ENCODE measurements around the gene HOXA9. TPM values are rescaled to one million over a fixed set of nuclear protein-coding genes. Genes with fewer than 3 reads are reported as not detected.

The HOXA9 gene
- polyA plus RNA-seq (2013, experiment 1 of 2; ENCODE audit: insufficient read length) = not detected
- not detected for polyA plus RNA-seq (2013, experiment 2 of 2; ENCODE audit: insufficient read length)

DNA sequence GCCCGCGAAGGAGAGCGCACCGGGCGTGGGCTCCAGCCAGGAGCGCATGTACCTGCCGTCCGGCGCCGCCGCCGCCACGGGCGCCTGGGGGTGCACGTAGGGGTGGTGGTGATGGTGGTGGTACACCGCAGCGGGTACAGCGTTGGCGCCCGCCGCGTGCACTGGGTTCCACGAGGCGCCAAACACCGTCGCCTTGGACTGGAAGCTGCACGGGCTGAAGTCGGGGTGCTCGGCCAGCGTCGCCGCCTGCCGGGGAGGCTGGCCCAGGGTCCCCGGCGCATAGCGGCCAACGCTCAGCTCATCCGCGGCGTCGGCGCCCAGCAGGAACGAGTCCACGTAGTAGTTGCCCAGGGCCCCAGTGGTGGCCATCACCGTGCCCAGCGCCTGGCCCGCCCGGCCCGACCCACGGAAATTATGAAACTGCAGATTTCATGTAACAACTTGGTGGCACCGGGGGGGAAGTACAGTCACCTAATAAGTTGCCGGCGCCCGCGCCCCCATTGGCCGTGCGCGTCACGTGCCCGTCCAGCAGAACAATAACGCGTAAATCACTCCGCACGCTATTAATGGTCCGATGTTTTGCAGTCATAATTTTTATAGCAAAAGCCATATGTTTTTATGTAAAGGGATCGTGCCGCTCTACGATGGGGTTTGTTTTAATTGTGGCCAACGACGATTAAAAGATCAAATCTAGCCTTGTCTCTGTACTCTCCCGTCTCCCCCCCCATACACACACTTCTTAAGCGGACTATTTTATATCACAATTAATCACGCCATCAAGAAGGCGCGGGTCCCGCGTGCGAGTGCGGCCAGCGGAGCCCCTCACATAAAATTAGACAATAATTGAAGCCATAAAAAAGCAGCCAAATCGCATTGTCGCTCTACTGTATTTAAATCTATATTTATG, at the start of gene HOXA9:
Gene HOXA9 (minus strand): TSS at position 449 of the 907 bp plus-strand sequence. CDS start 80 bp downstream, at position 369.
- DNase-seq = no peak

DNA sequence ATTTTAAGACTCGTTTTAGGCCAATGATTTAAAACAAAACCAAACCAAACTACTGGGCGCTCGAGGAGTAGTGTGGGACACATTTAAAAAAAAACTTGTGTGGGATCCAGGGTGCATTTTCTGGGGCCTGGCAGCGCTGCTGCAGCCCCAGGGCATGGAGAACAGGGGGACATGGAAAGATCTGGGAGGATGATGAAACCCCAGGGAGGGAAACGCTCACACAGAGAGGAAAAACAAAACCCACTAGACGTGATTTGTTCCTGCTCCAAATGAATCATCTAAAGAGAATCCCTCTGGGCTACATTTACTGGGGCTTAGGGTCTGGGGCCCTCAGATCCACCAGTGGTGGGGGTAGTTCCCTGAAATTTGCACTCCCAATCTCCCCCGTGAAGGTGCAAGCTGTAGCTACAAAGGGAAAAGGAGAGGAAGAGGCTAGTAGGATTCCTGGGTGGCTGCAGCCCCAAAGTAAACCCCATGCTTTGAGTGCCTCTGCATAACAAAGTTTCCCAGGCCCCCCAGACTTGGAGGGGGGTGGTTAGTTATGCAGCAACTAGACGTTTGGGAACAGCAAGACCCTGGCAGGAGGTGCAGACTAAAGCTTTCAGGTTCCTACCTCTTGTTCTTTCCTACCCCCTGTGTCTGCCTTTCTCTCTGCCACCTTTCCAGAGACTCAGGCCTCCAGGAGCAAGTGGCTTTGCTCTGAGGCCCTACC, 49.1 kb upstream of the HOXA9 start:
- DNase-seq = no peak

DNA sequence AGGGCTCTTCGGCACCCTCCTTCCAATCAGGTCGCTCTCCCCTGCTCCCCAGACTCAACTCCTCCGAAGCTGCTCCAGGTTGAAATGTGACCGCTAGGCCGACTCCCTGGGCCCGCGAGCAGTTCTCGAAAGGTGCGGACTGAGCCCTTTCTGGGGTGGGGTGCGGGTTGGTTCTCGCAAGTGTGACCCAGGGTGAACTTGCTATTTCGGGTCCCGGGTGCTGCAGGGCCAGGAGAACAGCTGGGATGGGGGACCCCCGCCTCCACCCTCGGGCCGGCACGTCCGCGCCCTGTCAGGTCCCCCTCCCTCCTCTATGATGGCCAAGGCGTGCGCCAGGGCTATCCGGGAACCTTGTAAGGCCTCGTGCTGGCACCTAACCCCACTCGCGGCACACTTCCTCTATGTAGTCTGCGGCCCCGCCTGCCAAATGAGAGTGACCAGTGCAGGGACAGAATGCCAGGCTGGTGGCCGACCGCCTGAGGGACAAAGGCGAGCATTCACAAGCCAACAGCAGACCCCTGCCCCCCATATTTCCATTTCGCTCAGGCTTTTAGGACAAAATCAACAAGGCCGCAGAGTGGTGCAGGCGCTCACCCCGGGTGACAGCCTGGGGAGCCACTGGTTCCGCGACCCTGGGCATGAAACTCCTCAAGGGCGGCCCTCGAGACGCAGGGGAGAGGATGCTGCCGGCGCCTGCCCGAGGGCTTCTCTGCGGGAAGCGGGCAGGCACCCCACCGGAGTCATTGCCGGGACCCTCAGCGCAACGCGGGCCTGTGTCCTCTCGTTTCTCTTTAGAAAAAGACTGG, 48.3 kb upstream of the HOXA9 start:
- no peak for DNase-seq

DNA sequence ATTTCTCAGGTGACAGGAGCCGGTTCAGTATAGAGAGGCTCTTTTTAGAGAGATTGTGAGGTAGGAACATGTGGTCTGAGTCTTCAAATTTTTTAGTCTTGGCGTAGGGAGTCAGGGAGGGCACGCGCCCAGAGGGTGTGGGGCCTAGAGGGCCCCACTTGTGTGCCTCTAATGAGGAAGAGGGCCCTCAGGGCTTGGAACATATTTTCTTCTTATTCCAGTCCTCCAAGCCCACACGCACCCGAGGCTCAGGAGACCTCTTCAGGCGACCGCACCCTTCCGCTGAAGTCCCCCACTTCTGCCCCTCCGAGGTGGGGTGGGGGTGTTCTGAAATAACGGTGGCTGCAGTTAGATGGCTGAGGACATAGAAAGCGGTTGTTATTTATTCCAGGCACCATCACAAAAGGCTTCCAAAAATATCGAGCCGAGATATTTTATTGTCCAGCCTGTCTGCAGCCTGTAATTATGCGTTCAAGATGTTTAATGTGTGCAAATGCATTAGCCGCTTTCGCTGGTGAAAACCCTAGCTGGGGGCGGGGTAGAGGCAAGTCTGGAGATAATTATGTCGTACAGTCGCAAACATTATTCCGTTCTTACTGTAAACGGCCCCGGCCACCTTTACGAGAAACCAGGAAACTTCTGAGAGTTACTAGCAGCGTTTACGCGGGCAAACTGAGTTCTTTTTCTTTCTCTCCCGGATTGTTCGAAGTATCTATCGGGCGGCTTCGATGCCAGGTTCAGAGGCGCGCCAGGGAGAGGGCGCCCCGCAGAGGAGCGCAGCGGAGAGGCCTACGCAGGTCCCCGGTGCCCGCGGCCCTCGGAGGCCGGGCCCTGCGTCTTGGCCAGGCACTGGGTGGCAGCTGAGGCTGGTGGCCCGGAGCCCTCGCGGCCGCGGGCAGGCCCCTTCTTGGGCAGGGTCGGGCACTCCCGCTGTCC, 47.4 kb upstream of the HOXA9 start:
- DNase-seq = no peak

DNA sequence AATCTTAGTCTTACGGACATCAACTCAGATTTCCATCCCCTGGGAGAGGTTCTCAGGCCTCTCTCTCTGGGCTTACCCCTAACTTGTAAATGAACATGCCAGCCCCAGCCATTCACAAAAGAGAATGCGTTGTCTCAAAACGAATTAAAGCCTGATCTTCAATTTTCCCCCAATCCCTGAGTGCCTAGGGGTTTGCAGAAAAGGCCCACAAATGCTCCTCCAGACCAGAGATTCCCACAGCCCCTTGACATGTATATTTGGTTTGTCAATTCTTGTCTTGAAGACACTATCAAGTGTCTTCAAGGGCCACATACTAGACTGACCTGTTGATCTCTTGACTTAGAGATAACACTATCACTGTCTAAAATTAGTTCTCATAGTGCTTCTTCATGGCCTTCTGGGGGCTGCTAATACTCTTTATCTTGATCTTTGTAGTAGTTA, 46.4 kb upstream of the HOXA9 start:
- no peak for DNase-seq

DNA sequence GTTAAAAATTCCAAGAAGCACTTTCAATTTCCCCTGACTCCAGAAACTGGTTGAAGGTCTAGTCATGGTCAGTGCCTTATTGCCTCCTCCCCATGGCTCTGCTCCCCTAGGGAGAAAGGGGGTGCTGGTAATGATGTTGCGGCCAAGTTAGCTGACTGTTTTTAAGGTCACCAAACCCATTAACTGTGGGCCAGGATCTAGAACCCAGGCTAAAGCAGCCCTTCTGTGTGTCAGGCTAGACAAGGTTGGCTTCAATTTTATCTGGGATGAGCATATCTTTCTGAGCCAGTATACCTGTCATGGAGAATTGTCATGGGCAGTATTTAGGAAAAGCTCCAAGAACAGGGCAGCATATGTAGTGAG, 45.7 kb upstream of the HOXA9 start:
- DNase-seq = no peak

DNA sequence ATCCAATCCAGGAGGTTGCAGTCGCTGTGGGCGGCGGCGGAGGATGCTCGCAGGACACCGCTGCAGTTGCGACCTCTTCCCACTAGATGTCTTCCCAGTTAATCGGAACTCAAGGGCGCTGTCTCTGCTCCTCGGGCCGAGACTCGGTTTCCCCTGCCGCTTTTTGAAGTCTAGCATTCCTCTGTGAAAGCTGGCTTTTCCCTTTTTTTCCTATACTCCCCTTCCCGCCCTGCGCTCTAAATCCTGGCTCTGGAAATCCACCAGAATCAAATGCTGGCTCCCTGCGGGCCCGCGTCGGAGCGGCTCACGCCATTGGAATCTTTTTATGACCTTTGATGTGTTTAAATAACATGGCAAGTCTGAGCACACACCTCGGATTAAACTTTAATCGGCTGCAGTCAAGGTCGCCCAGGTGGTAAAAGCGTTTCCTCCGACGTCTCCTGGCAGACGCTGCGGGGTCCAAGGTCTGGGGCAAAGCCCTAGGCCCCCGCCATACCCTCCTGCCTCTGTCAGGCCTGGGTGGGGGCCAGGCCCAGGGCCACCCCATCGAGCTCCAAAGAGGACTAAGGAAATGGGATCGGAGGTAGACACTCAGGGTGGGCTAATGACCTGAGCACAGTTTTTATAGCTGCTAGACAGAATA, 45.2 kb upstream of the HOXA9 start:
- peak; percentile 29 for DNase-seq

DNA sequence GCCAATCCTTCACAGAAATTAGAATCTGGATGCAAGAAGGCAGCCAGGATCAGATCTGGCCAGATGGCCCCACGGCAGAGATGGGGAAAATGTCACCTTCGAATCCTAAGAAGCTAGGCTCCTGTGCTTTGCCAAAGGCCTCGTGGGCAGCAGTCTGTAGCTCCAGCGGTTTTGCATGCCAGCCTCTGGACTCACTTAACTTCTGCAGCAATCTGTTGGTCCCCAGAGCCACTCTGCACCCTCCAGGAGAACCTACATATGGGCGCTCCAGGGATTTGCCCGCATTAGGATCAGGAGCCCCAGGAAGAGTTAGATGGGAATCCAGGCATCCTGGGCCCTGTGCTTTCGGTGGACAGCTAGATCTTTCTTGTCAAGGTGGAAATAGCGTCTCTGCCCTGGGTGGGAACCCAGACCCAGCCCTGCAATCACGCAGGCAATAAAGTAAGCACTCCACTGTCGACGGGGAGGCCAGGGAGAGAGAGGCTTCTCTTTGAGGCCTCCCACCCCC, 44.6 kb upstream of the HOXA9 start:
- DNase-seq = no peak

DNA sequence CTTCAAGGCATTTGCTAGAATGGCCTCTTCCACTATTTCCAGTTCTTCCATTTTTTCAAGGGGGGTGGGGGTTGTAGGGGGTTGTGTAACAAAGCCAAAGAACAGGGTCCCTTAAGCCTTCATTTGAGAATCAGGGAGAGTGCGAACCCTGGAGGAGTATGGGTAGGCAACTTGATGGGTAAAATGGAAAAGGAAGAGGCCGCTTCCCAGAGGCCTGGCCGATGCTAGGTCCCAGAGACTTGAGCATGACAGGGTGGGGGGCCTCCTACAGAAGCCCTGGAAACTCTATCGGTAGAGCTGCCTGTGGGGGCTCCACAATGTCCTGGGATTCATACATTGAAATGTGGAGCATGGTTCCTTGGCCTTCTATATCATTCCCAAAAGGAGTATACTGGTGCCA, 43.7 kb upstream of the HOXA9 start:
- no peak for DNase-seq

DNA sequence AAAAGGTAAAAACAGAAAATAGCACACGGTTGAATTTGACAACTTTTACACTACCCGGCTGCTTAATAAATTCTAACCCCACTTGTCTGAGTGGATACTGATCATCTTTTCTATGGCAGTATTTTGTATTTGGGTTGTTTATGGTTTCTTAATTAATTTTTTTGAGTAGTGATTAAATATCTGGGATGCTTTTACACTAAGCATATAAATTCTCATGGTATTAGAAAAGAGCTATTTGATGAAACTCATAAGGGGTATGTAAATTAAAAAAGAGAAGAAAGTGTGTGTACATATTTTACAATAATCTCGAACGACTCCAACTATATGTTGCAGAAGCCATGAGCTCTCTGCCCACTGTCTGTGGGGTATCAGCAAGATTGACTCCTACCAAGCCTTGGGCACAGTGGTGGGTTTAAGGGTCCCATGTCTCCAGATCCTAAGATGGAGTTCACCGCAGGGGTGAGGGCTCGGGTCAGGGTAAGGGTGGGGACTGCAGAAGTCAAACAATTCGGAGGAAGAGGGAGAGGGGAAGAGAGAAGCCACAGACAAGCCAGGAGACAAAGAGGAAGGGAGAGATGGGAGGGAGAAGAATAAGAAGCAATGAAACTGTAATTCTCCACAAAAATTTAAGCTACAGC, 42.1 kb upstream of the HOXA9 start:
- DNase-seq = no peak

DNA sequence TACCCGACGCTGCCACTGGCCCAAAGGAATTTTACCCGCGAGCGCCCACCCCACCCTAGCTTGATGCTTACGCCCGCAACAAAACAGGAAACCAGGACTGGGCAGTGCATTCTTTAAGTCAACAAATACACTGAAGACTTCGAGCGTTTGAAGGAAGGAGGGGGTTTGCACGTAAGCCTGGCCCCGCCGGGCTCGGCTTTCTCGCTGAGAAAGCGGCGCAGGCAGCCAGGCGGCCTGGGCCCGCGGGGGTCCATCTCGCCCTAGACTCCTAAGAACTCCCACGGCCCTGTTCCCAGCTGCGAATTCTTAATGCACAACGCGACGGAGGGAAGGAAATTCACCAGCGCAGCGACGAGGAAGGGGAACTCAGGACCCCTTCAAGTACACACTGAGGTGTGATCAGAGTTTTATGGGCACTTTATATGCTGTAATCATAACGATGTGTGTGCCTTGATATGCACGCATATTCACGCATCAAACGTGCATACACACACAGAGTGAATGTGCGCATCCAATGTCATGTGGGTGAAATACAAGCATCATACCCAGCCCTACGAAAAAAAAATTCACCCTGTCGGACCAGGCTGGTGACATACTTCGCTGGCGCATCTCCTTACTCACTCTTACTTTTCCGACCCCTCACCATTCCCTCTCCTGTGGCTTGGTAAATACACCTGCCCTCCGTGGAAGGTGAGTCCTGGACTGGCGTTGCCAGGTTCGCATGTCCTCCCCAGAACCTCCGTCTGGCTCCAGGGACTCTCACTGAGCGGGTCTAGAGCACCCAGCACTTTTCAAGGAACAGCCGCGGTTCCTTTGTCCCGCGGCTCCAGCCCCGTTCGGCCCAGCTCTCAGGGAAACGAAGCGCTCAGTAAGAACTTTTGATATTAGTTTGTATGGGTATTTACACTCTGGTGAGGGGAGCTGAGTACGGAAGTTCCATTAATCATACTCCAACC, 40.3 kb upstream of the HOXA9 start:
- no peak for DNase-seq

DNA sequence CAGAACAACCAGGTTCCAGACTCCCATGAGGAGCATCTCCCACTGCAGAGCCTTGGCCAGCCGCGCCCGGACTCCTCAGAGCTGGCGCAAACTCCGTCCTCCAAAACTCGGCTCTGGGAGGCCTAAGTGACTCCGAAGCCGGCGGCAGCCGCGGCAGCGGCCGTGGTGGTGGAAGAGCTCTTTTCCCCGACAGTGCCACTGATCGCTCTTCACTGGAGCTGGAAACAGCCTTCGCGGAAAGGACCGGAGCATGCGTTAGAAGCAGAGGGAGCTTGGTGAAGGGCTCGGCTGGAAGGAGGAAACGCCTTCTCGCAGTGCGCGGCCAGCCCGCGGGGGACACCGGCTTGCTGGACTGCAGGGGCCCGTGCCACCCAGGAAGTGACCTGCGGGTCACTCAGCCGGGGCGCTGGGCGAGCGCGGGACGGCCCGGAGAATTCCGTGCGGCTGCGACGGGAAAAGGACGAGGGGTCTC, 39.5 kb upstream of the HOXA9 start:
- peak; percentile 18 for DNase-seq

DNA sequence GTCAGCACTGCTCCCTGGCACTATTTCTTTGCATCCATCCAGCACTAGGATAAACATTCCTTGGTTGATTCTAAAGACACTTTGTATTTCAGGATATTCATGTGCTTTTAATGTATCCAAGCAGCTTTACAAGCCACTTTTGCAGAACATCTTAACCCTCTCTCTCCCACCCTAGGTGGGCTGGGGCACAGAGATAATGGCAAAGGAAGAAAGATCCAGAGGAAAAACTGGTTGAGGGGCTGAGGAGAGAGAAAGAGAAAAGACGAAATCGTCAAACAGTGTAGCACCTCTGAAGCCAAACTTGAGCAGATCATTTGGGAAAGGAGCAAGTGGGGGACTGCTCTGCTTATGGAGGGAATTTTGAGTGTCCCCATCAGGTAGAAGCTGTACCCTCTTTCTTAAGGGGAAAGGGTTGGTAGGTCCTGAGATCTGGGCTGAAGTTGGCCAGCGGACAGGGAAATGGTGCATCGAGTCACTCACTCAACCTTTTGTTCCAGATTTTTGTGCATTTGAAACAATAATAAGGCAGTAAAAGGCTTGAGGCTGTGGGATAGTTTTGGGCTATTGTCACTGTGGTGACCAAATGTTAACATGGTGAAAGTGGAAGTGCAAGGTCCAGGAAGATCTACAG, 38.7 kb upstream of the HOXA9 start:
- no peak for DNase-seq

DNA sequence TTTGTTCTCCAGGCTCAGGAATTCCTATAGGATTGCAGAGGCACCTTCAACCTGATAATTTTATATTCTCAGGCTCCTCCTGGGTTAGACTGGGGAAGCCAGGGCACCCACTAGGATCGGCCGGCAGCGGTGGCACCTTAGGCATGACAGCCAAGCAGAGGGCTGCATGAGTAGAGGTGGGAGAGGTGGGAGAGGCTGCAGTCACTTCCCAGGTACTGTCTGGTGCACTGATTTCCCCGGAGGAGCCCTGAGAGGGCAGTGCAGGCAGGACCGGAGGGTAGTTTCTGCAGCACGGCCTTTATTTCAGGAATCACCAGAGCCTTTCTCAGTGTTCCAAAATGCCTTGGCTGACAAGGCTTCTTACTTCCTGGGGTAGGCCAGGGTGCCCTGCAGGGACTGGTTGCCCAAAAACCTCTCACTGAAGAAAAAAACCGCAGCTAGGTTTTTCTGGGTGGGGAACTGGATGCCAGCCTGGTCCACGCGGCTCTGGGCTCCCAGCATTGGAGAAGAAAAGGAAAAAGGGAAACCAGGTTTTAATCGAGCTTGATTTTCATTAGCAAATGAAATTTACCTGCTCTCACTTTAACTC, 38.1 kb upstream of the HOXA9 start:
- DNase-seq = no peak

DNA sequence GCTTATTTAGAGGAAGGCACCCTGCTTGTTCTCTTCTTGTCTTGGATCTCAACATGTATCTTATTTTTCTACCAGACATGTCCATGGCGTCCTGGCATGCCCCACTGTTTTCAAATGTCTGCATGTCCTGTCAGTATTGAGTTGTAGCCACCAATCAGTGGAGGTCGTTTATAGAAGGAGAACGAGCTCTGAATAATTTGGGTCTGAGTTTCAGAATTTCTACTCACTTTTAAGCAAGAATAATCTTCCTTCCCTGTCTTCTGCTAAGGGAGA, 37.5 kb upstream of the HOXA9 start:
- DNase-seq = no peak

DNA sequence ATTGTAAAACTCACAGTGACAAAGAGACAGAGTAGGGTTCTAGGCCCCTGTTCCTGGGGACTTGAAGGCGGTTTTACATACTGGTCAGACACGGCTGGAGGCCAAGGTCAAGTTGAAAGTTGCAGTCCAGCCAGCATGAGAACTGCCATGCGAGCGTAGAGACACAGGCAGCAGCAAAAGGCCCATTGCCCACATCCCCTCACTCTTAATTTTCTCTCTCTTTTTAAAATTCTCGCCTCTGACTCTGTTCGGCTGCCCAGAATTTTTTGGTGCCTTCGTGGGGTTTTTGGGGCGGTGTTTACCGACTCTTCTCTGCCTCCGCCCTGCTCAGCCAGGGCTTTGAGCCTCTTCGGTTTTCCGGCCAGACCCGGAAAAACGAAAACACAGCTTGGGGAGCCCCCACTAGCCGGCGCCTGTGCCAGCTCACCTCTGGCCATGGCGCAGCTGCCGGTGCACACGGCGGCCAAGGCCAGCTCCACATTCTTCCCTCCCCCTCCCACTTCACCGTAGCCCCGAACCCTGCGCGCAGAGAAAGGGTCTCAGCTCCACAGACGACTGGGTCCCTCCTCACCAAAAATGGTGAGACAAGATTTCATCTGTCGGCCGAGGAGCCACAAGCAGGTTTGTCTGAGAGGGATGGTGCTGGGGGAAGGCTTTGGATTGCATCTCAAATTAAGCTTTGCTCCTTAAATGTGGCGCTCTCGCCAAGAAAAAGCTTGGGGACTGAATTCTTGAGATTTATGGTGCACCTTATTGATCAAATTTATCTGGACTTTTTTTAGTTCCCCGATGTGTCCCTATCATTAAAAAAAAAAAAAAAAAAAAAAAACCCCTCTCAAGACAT, 36.9 kb upstream of the HOXA9 start:
- DNase-seq = no peak

DNA sequence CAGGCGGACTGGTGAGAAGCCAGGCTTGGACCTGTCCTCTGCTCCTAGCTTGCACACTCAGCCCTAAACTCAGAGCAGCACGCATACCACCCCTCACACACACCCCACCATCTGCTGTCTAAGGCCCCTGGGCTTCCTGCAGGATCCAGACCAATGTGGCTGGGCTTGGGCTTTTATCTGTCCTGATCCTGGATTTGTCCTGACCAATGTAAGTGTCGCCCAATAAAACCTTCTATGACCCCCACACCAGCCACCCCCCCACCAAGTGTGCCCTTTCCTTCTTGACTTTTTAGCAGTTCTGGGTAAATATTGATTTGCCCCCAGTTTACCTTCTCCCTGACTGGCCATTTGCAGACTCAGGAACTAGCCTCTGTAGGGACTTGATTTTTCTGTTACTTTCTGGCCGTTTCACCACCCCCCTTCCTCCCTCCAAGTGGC, 36.3 kb upstream of the HOXA9 start:
- DNase-seq = no peak

All from fibroblast of skin of back (primary cell).